HL-60 (cell line): Measurements from ENCODE around the gene ORC3.

Experiments
- DNase-seq, 2 experiments: peaks; one replicate each; pipeline ENCODE4 v3.0.0-alpha.2; 2010 to 2020; ENCODE audit warnings: low read depth in 1 of 2, low spot score in 1 of 2
- H3K27ac ChIP-seq: fragments of 250-450 bp; sonication (Bioruptor Pico); replicated peaks from 2 replicates; pipeline ENCODE4 v1.5.1; 2020; ENCODE audit warnings: mild to moderate bottlenecking, moderate library complexity
- H3K27me3 ChIP-seq: fragments of 250-450 bp; sonication (Bioruptor Pico); 2 replicates; pipeline ENCODE4 v1.5.1; 2021; ENCODE audit warnings: mild to moderate bottlenecking, moderate library complexity; ENCODE audit not compliant: insufficient read depth, poor library complexity, severe bottlenecking
- H3K4me3 ChIP-seq: replicated peaks from 2 replicates; pipeline ENCODE4 v1.5.1; 2011; ENCODE audit warnings: mild to moderate bottlenecking, control low read depth, low read length; ENCODE audit not compliant: insufficient read depth
- CTCF ChIP-seq: IDR thresholded peaks from one replicate; pipeline ENCODE4 v1.5.1; 2011; ENCODE audit warnings: low read length, control low read depth, inconsistent platforms; ENCODE audit not compliant: insufficient read depth
- GABPA ChIP-seq: IDR thresholded peaks from 2 replicates; pipeline ENCODE4 v1.6.1; 2012; ENCODE audit warnings: low read depth
- POLR2AphosphoS5 ChIP-seq: IDR thresholded peaks from 2 replicates; pipeline ENCODE4 v1.6.1; 2012; ENCODE audit warnings: low read depth
- REST ChIP-seq: IDR thresholded peaks from 2 replicates; pipeline ENCODE4 v1.6.1; 2012; ENCODE audit warnings: low read depth; ENCODE audit not compliant: insufficient replicate concordance
- SPI1 ChIP-seq: IDR thresholded peaks from 2 replicates; pipeline ENCODE4 v1.6.1; 2012; ENCODE audit warnings: low read depth, mild to moderate bottlenecking, borderline replicate concordance

Gene ORC3

DNA sequence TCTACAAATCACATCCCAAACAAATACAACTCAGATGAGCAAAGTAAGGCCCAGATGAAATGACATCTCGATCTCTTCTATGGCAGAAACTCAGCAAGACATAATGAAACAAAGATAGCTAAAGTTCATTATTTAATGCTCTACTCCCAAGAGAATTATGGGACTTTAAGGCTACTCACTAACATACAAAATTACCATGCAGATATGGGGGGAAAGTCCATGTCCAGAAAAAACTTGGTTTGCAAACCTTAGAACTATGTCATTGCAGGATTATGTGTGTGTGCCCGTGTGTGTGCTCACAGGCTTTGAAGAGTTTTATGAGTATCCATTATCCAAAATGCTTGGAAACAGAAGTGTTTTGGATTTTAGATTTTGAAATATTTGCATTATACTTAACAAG lies 78.1 kb downstream of the ORC3 start:
- Histone ChIP-seq H3K4me3 (no peak overlapping the region), H3K27ac (no peak overlapping the region), H3K27me3 (no peaks in the 10 kb centered on the region)
- DNase-seq: no peak
- TF ChIP-seq GABPA (no peak), SPI1 (no peak), POLR2AphosphoS5 (no peak), REST (no peak), CTCF (no peak)

GRCh38 chr6:87669051-87669450 lies 79.1 kb downstream of the ORC3 start:
- DNase-seq: no peak
- TF ChIP-seq CTCF (no peak), POLR2AphosphoS5 (no peak), REST (no peak), SPI1 (no peak), GABPA (no peak)
- no peak overlapping the region for H3K27ac ChIP-seq
- no peaks in the 10 kb centered on the region for H3K27me3 ChIP-seq
- H3K4me3 ChIP-seq: no peak overlapping the region

DNA sequence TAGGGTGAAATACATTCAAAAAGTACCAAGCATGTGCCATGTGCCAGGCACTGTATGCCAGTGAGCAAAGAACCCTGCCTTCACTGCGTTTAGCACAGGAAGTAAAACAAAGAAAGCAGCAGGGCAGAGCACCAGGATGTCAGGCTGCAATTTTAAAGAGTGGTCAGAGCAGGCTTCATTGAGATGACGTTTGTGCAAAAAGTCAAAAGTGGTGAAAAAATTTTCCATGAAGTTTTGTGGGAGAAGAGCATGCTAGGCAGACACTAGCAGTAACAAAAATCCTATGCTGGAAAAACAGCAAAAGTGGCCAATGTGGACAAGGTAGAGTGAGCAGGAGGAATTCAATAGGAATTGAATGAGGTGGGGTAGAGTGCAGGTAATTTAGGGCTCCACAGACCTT lies 80.8 kb downstream of the ORC3 start:
- no peak for TF ChIP-seq GABPA
- no peak for TF ChIP-seq CTCF
- no peak for TF ChIP-seq POLR2AphosphoS5
- no peak for TF ChIP-seq SPI1
- no peaks in the 10 kb centered on the region for H3K27me3 ChIP-seq
- H3K27ac ChIP-seq: peak overlapping the region; percentile 49
- H3K4me3 ChIP-seq: no peak overlapping the region
- DNase-seq: no peak

DNA sequence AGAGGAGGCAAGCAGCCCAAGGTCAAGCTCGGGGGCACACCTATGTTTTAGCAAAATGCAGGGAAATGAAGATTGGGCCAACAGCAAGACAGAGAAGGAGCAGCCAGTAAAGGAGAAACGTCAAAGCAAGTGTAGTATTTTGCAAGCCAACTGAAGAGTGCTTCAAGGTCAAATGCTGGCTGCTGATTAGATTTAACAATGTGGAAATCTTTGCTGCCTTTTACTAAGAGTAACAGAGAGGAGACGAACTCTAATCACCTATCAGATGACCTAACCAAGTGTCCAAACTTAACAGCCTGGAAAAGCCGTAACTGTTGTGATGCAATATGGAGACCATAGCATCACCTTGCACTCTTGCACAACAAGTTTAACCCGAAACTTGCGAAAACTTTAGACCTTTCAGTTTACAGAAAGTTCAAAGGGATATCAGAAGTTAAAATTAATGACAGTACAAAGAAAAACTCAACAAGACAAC lies 81.7 kb downstream of the ORC3 start:
- DNase-seq: peak; percentile 53 to 56
- Histone ChIP-seq H3K27ac (peak overlapping the region; percentile 49), H3K27me3 (no peaks in the 10 kb centered on the region), H3K4me3 (no peak overlapping the region)
- TF ChIP-seq POLR2AphosphoS5 (peak; percentile 25; the same call in 1 of the 2 replicates), REST (no peak)
